GM23338 (cell line): ENCODE results near the gene PRSS48. TPM values are rescaled to one million over a fixed set of nuclear protein-coding genes. Genes with fewer than 3 reads are reported as not detected.

Source experiments
- ATAC-seq: fragments of 200-7000 bp; cut with Tn5 transposase; 3 replicates; pipeline ENCODE4 v1.9.1; 2020
- DNase-seq: peaks from one replicate; pipeline ENCODE4 v3.0.0-alpha.2; 2015; ENCODE audit warnings: low spot score
- H2AFZ ChIP-seq: fragments of 200-600 bp; sonication (generic); 2 replicates; pipeline ENCODE4 v1.8.0; 2016; ENCODE audit warnings: antibody characterized with exemption, mild to moderate bottlenecking, moderate library complexity
- H3F3A ChIP-seq: fragments of 200-600 bp; sonication (generic); replicated peaks from 2 replicates; pipeline ENCODE4 v1.8.0; 2017; ENCODE audit warnings: antibody characterized with exemption, mixed run types, low read depth
- H3K27ac ChIP-seq: fragments of 200-600 bp; sonication (generic); 2 replicates; pipeline ENCODE4 v1.6.1; 2016; ENCODE audit warnings: low read depth
- H3K27me3 ChIP-seq: fragments of 200-600 bp; sonication (generic); 2 replicates; pipeline ENCODE4 v1.8.0; 2016; ENCODE audit warnings: mild to moderate bottlenecking, mixed run types, moderate library complexity; ENCODE audit not compliant: insufficient read depth
- H3K36me3 ChIP-seq: fragments of 200-600 bp; sonication (generic); 2 replicates; pipeline ENCODE4 v1.8.0; 2016; ENCODE audit warnings: mild to moderate bottlenecking; ENCODE audit not compliant: insufficient read depth
- H3K4me1 ChIP-seq: fragments of 200-600 bp; sonication (generic); 2 replicates; pipeline ENCODE4 v1.8.0; 2016; ENCODE audit warnings: mild to moderate bottlenecking, moderate library complexity; ENCODE audit not compliant: insufficient read depth
- H3K4me2 ChIP-seq: fragments of 200-600 bp; sonication (generic); 2 replicates; pipeline ENCODE4 v1.7.1; 2017; ENCODE audit warnings: mixed run types
- H3K4me3 ChIP-seq: fragments of 200-600 bp; sonication (generic); 2 replicates; pipeline ENCODE4 v1.6.1; 2016; ENCODE audit warnings: mixed run types
- H3K79me2 ChIP-seq: fragments of 200-600 bp; sonication (generic); replicated peaks from 2 replicates; pipeline ENCODE4 v1.8.0; 2017; ENCODE audit warnings: mild to moderate bottlenecking; ENCODE audit not compliant: insufficient read depth
- H3K9me2 ChIP-seq: fragments of 200-600 bp; sonication (generic); 2 replicates; pipeline ENCODE4 v1.8.0; 2017; ENCODE audit not compliant: insufficient read depth
- H4K20me1 ChIP-seq: fragments of 200-600 bp; sonication (generic); replicated peaks from 2 replicates; pipeline ENCODE4 v1.8.0; 2017; ENCODE audit warnings: mild to moderate bottlenecking; ENCODE audit not compliant: insufficient read depth
- H3K27ac Mint-ChIP-seq: 2 replicates; pipeline ENCODE4 v1.8.0; 2020; ENCODE audit warnings: inconsistent platforms, mild to moderate bottlenecking, moderate library complexity, mixed read lengths
- H3K27me3 Mint-ChIP-seq: 3 replicates; pipeline ENCODE4 v1.8.0; 2022; ENCODE audit warnings: low read depth, mild to moderate bottlenecking, moderate library complexity, mixed read lengths, inconsistent platforms; ENCODE audit not compliant: insufficient read depth, poor library complexity
- H3K36me3 Mint-ChIP-seq: 3 replicates; pipeline ENCODE4 v1.8.0; 2021; ENCODE audit warnings: low read depth, mild to moderate bottlenecking, inconsistent platforms, moderate library complexity, mixed read lengths
- H3K4me1 Mint-ChIP-seq: 3 replicates; pipeline ENCODE4 v1.8.0; 2020; ENCODE audit warnings: mild to moderate bottlenecking, inconsistent platforms, mixed read lengths
- H3K4me3 Mint-ChIP-seq: 3 replicates; pipeline ENCODE4 v1.8.0; 2021; ENCODE audit warnings: moderate library complexity, mild to moderate bottlenecking, inconsistent platforms, mixed read lengths
- H3K9me3 Mint-ChIP-seq: 3 replicates; pipeline ENCODE4 v1.8.0; 2020; ENCODE audit warnings: moderate library complexity, mild to moderate bottlenecking, inconsistent platforms, mixed read lengths
- EZH2 ChIP-seq: fragments of 200-600 bp; sonication (generic); IDR thresholded peaks from one replicate; pipeline ENCODE4 v1.8.0; 2017; ENCODE audit warnings: antibody characterized with exemption, mild to moderate bottlenecking, low read depth; ENCODE audit not compliant: unreplicated experiment
- EZH2phosphoT487 ChIP-seq: fragments of 200-600 bp; sonication (generic); IDR thresholded peaks from one replicate; pipeline ENCODE4 v1.8.1; 2018; ENCODE audit warnings: antibody characterized with exemption; ENCODE audit not compliant: unreplicated experiment
- JUNB ChIP-seq: IDR thresholded peaks from one replicate; pipeline ENCODE4 v1.6.1; 2016; ENCODE audit warnings: antibody characterized with exemption; ENCODE audit not compliant: unreplicated experiment
- NANOG ChIP-seq: IDR thresholded peaks from 2 replicates; pipeline ENCODE4 v1.6.1; 2016; ENCODE audit warnings: antibody characterized with exemption, borderline replicate concordance
- POLR2AphosphoS5 ChIP-seq: IDR thresholded peaks from 2 replicates; pipeline ENCODE4 v1.6.1; 2016; ENCODE audit warnings: antibody characterized with exemption, low read depth
- STAT1 ChIP-seq: IDR thresholded peaks from one replicate; pipeline ENCODE4 v1.6.1; 2016; ENCODE audit warnings: antibody characterized with exemption; ENCODE audit not compliant: unreplicated experiment
- ZNF114 ChIP-seq: fragments of 250-450 bp; sonication (Bioruptor Pico); IDR thresholded peaks from 2 replicates; pipeline ENCODE4 v1.5.0; 2020; ENCODE audit warnings: mild to moderate bottlenecking, moderate library complexity
- ZNF331 ChIP-seq: fragments of 250-450 bp; sonication (Bioruptor Pico); IDR thresholded peaks from 2 replicates; pipeline ENCODE4 v1.5.0; 2020; ENCODE audit warnings: low read depth, mild to moderate bottlenecking, moderate library complexity
- polyA plus RNA-seq: library from polyadenylated mRNA; unstranded; fragments of >200 nt; fragmentation: Nextera tagmentation; extraction: Ambion mirVana; gene quantifications from 2 replicates; pipeline ENCODE4 v1.2.1, GENCODE V29; 2016
- total RNA-seq: library from RNA; depleted of rRNA; stranded (reverse); fragments of >200 nt; shearing (Covaris generic); gene quantifications from 2 replicates; pipeline ENCODE4 v1.2.3, GENCODE V29; 2014
- TF ChIP-seq, protein P1 (sequence below): IDR thresholded peaks from 2 replicates; pipeline ENCODE4 v1.6.1; 2016; ENCODE audit warnings: antibody characterized with exemption
- TF ChIP-seq, protein P2 (sequence below), 2 experiments: fragments of 200-600 bp in 1 of 2; sonication (generic) in 1 of 2; conservative IDR thresholded peaks; 2 replicates each; pipeline versions ENCODE4 v1.5.1 to v1.6.1; 2016 to 2017; ENCODE audit warnings: antibody characterized with exemption in 2 of 2, low read depth in 2 of 2, mild to moderate bottlenecking in 2 of 2, moderate library complexity in 1 of 2
- TF ChIP-seq, protein P3 (sequence below): fragments of 250-450 bp; sonication (Bioruptor Pico); IDR thresholded peaks from 2 replicates; pipeline ENCODE4 v1.5.0; 2020; ENCODE audit warnings: mild to moderate bottlenecking, moderate library complexity
- TF ChIP-seq, protein P4 (sequence below): IDR thresholded peaks from one replicate; pipeline ENCODE4 v1.6.1; 2018; ENCODE audit warnings: antibody characterized with exemption; ENCODE audit not compliant: unreplicated experiment

The PRSS48 gene
- total and polyA plus RNA-seq, 2 experiments from 2014 or later, result 0.36 TPM; not detected in 1

- Mint-ChIP-seq H3K27ac (no peak overlapping the region), H3K9me3 (peaks cover 8% of the 10 kb centered on the region; the same call in 2 of the 3 replicates), H3K4me3 (no peak overlapping the region), H3K36me3 (peaks cover 25% of the 10 kb centered on the region), H3K27me3 (peaks cover 3% of the 10 kb centered on the region), H3K4me1 (no peaks in the 10 kb centered on the region)
- H3K9me2 ChIP-seq, result no peaks in the 10 kb centered on the region
- no peaks in the 10 kb centered on the region for H3K4me1 ChIP-seq
- TF ChIP-seq ZNF114 (CRISPR knock-in tag) (no peak), EZH2 (no peak), EZH2phosphoT487 (no peak), POLR2AphosphoS5 (no peak), ZNF331 (no peak), JUNB (no peak), STAT1 (no peak), NANOG (no peak)
- TF ChIP-seq, protein P1, sequence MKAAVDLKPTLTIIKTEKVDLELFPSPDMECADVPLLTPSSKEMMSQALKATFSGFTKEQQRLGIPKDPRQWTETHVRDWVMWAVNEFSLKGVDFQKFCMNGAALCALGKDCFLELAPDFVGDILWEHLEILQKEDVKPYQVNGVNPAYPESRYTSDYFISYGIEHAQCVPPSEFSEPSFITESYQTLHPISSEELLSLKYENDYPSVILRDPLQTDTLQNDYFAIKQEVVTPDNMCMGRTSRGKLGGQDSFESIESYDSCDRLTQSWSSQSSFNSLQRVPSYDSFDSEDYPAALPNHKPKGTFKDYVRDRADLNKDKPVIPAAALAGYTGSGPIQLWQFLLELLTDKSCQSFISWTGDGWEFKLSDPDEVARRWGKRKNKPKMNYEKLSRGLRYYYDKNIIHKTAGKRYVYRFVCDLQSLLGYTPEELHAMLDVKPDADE, result no peak
- TF ChIP-seq, protein P2, sequence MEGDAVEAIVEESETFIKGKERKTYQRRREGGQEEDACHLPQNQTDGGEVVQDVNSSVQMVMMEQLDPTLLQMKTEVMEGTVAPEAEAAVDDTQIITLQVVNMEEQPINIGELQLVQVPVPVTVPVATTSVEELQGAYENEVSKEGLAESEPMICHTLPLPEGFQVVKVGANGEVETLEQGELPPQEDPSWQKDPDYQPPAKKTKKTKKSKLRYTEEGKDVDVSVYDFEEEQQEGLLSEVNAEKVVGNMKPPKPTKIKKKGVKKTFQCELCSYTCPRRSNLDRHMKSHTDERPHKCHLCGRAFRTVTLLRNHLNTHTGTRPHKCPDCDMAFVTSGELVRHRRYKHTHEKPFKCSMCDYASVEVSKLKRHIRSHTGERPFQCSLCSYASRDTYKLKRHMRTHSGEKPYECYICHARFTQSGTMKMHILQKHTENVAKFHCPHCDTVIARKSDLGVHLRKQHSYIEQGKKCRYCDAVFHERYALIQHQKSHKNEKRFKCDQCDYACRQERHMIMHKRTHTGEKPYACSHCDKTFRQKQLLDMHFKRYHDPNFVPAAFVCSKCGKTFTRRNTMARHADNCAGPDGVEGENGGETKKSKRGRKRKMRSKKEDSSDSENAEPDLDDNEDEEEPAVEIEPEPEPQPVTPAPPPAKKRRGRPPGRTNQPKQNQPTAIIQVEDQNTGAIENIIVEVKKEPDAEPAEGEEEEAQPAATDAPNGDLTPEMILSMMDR (conservative IDR thresholded peaks at IDR 0.05; ENCODE audit: low read depth in 2 of 2), result no peak
- TF ChIP-seq, protein P3, sequence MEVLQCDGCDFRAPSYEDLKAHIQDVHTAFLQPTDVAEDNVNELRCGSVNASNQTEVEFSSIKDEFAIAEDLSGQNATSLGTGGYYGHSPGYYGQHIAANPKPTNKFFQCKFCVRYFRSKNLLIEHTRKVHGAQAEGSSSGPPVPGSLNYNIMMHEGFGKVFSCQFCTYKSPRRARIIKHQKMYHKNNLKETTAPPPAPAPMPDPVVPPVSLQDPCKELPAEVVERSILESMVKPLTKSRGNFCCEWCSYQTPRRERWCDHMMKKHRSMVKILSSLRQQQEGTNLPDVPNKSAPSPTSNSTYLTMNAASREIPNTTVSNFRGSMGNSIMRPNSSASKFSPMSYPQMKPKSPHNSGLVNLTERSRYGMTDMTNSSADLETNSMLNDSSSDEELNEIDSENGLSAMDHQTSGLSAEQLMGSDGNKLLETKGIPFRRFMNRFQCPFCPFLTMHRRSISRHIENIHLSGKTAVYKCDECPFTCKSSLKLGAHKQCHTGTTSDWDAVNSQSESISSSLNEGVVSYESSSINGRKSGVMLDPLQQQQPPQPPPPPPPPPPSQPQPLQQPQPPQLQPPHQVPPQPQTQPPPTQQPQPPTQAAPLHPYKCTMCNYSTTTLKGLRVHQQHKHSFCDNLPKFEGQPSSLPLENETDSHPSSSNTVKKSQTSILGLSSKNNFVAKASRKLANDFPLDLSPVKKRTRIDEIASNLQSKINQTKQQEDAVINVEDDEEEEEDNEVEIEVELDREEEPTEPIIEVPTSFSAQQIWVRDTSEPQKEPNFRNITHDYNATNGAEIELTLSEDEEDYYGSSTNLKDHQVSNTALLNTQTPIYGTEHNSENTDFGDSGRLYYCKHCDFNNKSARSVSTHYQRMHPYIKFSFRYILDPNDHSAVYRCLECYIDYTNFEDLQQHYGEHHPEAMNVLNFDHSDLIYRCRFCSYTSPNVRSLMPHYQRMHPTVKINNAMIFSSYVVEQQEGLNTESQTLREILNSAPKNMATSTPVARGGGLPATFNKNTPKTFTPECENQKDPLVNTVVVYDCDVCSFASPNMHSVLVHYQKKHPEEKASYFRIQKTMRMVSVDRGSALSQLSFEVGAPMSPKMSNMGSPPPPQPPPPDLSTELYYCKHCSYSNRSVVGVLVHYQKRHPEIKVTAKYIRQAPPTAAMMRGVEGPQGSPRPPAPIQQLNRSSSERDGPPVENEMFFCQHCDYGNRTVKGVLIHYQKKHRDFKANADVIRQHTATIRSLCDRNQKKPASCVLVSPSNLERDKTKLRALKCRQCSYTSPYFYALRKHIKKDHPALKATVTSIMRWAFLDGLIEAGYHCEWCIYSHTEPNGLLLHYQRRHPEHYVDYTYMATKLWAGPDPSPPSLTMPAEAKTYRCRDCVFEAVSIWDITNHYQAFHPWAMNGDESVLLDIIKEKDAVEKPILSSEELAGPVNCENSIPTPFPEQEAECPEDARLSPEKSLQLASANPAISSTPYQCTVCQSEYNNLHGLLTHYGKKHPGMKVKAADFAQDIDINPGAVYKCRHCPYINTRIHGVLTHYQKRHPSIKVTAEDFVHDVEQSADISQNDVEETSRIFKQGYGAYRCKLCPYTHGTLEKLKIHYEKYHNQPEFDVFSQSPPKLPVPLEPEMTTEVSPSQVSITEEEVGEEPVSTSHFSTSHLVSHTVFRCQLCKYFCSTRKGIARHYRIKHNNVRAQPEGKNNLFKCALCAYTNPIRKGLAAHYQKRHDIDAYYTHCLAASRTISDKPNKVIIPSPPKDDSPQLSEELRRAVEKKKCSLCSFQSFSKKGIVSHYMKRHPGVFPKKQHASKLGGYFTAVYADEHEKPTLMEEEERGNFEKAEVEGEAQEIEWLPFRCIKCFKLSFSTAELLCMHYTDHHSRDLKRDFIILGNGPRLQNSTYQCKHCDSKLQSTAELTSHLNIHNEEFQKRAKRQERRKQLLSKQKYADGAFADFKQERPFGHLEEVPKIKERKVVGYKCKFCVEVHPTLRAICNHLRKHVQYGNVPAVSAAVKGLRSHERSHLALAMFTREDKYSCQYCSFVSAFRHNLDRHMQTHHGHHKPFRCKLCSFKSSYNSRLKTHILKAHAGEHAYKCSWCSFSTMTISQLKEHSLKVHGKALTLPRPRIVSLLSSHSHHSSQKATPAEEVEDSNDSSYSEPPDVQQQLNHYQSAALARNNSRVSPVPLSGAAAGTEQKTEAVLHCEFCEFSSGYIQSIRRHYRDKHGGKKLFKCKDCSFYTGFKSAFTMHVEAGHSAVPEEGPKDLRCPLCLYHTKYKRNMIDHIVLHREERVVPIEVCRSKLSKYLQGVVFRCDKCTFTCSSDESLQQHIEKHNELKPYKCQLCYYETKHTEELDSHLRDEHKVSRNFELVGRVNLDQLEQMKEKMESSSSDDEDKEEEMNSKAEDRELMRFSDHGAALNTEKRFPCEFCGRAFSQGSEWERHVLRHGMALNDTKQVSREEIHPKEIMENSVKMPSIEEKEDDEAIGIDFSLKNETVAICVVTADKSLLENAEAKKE, result no peak
- TF ChIP-seq, protein P4, sequence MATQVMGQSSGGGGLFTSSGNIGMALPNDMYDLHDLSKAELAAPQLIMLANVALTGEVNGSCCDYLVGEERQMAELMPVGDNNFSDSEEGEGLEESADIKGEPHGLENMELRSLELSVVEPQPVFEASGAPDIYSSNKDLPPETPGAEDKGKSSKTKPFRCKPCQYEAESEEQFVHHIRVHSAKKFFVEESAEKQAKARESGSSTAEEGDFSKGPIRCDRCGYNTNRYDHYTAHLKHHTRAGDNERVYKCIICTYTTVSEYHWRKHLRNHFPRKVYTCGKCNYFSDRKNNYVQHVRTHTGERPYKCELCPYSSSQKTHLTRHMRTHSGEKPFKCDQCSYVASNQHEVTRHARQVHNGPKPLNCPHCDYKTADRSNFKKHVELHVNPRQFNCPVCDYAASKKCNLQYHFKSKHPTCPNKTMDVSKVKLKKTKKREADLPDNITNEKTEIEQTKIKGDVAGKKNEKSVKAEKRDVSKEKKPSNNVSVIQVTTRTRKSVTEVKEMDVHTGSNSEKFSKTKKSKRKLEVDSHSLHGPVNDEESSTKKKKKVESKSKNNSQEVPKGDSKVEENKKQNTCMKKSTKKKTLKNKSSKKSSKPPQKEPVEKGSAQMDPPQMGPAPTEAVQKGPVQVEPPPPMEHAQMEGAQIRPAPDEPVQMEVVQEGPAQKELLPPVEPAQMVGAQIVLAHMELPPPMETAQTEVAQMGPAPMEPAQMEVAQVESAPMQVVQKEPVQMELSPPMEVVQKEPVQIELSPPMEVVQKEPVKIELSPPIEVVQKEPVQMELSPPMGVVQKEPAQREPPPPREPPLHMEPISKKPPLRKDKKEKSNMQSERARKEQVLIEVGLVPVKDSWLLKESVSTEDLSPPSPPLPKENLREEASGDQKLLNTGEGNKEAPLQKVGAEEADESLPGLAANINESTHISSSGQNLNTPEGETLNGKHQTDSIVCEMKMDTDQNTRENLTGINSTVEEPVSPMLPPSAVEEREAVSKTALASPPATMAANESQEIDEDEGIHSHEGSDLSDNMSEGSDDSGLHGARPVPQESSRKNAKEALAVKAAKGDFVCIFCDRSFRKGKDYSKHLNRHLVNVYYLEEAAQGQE, result no peak
- no peaks in the 10 kb centered on the region for H3K27me3 ChIP-seq
- H3K27ac ChIP-seq, result no peak overlapping the region
- no peak for DNase-seq
- no peaks in the 10 kb centered on the region for H3K36me3 ChIP-seq
- H2AFZ ChIP-seq, result no peak overlapping the region
- no peak for ATAC-seq
- no peaks in the 10 kb centered on the region for H3F3A ChIP-seq
- no peak overlapping the region for H3K4me3 ChIP-seq
- peaks cover 5% of the 10 kb centered on the region; the same call in 1 of the 2 replicates for H4K20me1 ChIP-seq
- H3K79me2 ChIP-seq, result peaks cover 25% of the 10 kb centered on the region
- no peak overlapping the region for H3K4me2 ChIP-seq
These were observed 43.4 kb upstream of the PRSS48 start for GRCh38 chr4:151233600-151233999.
